HG02884 (cell line): ENCODE measurements around the gene PCDHGC3.

Experiments
- ATAC-seq: cut with Tn5 transposase; IDR thresholded peaks from one replicate; pipeline ENCODE4 v1.9.1; 2021; ENCODE audit warnings: mild to moderate bottlenecking, moderate library complexity; ENCODE audit not compliant: unreplicated experiment

The PCDHGC3 gene

DNA sequence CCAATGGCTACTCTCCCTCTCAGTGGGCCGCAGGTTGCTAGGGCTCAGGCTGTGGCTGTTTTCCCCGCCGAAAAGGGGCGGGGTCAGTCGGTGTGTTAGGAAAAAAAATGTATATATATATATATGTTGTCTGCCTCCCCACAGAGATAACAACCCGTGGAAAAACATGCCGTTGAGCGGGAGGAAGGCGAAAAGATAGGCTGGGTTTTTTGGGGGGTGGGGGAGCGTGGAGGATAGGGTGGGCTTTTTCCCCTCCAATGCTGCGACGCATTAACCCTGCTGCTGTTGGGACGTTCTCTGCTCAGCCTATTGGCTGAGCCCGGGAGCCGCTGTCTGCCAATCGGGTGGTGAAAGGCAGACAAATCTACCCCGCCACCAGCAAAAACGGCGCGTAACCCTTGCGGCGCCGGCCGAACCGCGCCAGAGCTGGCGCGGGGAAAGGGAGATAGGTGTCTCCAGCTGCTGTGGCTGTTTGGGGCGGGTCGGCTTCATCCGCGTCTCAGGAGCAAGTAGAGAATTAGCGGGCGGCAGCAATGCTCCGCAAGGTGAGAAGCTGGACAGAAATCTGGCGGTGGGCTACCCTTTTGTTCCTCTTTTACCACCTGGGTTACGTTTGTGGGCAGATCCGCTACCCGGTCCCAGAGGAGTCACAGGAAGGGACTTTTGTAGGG, 9.0 kb downstream of the PCDHGC3 start, which contains the start of gene PCDHGC4:
TSS of gene PCDHGC4 (plus strand) at position 390 of the 671 bp plus-strand sequence. CDS start at position 534, 144 bp downstream.
- ATAC-seq, result peak; percentile 54

DNA sequence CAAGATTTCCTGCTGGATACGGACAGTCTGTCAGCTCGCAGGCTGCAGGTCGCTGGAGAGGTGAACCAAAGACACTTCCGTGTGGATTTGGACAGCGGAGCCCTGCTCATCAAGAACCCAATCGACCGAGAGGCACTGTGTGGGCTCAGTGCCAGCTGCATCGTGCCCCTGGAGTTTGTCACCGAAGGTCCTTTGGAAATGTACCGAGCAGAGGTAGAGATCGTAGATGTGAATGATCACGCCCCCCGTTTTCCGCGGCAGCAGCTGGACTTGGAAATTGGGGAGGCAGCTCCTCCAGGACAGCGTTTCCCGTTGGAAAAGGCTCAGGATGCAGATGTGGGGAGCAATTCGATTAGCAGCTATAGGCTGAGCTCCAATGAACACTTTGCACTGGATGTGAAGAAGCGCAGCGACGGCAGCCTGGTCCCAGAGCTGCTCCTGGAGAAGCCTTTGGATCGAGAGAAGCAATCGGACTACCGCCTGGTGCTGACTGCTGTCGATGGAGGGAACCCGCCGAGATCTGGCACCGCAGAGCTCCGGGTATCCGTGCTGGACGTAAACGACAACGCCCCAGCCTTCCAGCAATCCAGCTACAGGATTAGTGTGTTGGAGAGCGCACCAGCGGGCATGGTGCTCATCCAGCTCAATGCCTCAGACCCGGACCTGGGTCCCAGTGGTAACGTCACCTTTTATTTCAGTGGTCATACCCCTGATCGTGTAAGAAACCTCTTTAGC, 9.7 kb downstream of the PCDHGC3 start:
- peak; percentile 5 for ATAC-seq

DNA sequence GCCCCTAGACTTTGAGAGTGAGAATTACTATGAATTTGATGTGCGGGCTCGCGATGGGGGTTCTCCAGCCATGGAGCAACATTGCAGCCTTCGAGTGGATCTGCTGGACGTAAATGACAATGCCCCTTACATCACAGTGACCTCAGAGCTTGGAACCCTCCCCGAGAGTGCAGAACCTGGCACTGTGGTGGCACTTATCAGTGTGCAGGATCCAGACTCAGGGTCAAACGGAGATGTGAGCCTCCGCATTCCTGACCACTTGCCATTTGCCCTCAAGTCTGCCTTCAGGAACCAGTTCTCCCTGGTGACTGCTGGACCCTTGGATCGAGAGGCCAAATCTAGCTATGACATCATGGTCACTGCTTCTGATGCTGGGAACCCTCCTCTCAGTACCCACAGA, 10.3 kb downstream of the PCDHGC3 start:
- no peak for ATAC-seq

DNA sequence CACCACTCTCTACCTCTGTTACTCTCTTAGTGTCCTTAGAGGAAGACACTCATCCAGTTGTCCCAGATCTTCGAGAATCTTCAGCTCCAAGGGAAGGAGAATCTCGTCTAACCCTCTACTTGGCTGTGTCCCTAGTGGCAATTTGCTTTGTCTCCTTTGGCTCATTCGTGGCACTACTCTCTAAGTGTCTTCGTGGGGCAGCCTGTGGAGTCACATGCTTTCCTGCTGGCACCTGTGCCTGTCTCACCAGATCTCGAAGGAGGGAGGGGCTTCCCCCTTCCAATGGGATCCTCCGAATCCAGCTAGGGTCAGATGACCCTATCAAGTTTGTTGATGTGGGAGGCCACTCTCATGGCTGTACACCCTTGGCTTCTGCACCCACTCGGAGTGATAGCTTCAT, 11.4 kb downstream of the PCDHGC3 start:
- no peak for ATAC-seq

DNA sequence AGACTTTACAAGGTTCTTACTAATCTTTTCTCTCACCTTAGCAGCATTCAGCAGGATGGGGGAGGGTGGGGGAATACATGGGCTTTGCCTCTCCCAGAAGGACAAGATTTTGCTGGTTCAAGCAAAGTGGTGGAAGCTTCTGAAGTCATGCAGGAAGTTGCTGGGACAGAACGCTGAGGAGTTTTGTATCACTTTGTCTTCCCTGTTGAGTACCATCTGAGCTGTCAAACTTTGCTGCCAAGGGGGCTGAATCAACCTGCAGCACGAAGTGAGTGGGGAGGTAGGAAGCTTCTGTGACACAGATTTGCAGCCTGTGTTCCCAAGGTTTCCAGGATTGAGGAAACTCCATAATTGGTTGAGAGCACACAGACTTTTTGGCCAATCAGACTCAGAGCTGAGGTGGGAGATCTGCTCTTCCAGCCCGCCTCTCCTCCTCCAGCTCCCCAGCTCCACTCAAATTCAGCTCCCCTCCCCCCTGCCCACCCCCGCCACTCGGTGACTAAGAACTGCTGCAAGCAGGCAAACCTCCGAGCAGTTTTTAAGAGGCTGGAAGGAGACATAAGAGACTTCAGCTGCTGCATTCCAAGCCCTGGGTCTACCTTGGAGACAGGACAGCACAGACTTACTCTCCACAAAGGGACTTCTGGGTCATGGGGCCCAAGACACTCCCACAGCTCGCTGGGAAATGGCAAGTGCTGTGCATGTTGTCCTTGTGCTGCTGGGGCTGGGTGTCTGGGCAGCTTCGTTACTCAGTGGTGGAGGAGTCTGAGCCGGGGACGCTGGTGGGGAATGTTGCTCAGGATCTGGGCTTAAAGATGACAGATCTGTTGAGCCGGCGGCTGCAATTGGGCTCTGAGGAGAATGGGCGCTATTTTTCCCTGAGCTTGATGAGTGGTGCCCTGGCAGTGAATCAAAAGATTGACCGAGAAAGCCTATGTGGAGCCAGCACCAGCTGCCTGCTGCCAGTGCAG, 13.1 kb downstream of the PCDHGC3 start, which contains the start of gene PCDHGC5:
TSS of gene PCDHGC5 (plus strand) at position 491 of the 971 bp plus-strand sequence. CDS start at position 651, 160 bp downstream.
- no peak for ATAC-seq

DNA sequence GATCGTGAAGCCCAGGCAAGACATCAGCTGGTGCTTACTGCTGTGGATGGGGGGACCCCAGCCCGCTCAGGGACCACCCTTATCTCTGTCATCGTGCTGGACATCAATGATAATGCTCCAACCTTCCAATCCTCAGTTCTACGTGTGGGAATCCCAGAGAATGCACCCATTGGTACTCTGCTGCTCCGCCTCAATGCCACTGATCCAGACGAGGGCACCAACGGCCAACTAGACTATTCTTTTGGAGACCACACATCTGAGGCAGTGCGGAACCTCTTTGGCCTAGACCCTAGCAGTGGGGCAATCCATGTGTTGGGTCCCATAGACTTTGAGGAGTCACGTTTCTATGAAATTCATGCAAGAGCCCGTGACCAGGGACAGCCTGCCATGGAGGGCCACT, 14.1 kb downstream of the PCDHGC3 start:
- no peak for ATAC-seq

DNA sequence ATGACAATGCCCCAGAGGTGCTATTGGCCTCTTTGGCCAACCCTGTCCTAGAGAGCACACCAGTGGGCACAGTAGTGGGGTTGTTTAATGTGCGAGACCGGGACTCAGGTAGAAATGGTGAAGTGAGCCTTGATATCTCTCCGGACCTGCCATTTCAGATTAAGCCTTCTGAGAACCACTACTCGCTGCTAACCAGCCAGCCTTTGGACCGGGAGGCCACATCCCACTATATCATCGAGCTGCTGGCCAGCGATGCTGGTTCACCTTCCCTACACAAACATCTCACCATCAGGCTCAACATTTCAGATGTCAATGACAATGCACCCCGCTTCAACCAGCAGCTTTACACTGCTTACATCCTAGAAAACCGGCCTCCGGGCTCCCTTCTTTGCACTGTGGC, 14.5 kb downstream of the PCDHGC3 start:
- no peak for ATAC-seq

DNA sequence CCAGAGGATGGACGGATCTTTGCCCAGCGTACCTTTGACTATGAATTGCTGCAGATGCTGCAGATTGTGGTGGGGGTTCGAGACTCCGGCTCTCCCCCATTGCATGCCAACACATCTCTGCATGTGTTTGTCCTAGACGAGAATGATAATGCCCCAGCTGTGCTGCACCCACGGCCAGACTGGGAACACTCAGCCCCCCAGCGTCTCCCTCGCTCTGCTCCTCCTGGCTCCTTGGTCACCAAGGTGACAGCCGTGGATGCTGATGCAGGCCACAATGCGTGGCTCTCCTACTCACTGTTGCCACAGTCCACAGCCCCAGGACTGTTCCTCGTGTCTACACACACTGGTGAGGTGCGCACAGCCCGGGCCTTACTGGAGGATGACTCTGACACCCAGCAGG, 15.0 kb downstream of the PCDHGC3 start:
- ATAC-seq, result no peak

DNA sequence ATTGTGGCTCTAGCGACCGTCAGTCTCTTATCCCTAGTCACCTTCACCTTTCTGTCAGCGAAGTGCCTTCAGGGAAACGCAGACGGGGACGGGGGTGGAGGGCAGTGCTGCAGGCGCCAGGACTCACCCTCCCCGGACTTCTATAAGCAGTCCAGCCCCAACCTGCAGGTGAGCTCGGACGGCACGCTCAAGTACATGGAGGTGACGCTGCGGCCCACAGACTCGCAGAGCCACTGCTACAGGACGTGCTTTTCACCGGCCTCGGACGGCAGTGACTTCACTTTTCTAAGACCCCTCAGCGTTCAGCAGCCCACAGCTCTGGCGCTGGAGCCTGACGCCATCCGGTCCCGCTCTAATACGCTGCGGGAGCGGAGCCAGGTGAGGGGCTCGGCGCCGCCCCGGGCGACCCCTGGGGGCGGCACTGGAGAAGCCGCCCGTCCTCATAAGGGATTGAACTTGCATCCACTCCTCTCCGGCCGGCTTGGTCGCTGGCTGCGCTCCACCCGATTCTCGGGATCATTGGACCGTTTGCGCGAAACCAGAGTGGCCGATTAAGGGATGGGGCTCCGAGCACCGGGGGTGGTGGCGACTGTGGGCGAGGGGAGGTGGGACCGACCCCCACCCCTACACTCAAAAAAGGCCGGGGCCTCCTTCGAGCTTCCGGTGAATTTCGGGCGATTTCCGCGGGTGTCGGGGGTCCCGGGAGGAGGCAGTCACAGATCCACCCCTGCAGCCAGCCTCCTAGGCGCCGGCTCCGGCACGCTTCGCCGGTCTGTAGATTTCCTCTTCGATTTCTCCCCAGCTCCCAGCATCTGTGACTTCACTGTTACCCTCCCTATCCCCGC, 15.8 kb downstream of the PCDHGC3 start:
- ATAC-seq, result peak; percentile 10

DNA sequence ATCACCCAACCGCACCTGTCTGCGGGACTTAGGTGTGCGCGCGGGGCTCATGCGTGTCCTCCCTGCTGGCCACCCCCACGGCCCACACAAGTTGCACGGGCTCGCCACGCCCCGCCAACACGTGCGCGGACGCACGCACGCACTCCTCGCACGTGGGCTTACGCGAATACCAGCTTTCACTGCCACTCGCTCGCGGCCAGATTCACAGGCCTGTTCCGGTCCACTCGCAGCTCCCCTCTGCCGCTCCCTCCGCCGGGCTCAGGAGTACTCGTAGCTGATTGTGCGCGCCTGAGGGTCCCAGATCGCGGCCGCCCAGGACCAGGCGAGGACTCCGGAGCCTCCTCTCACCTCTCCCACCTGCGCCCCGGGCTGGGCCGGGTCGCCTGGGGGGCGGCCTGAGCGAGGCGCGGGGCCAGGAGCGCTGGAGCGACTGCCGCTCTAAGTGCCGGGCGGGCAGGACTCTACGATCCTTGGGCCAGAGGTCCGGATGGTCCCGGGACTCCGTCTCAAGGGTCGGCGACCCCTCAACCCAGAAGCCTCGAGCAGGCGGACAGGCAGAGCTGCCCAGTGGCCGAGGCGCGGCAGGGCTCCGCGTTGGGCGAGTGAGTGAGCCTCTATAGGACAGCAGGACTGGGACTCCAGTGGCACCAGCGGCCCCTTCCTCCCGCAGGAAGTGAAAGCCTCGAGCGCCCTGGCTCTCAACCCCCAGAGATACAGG, 16.6 kb downstream of the PCDHGC3 start:
- ATAC-seq, result peak; percentile 37

DNA sequence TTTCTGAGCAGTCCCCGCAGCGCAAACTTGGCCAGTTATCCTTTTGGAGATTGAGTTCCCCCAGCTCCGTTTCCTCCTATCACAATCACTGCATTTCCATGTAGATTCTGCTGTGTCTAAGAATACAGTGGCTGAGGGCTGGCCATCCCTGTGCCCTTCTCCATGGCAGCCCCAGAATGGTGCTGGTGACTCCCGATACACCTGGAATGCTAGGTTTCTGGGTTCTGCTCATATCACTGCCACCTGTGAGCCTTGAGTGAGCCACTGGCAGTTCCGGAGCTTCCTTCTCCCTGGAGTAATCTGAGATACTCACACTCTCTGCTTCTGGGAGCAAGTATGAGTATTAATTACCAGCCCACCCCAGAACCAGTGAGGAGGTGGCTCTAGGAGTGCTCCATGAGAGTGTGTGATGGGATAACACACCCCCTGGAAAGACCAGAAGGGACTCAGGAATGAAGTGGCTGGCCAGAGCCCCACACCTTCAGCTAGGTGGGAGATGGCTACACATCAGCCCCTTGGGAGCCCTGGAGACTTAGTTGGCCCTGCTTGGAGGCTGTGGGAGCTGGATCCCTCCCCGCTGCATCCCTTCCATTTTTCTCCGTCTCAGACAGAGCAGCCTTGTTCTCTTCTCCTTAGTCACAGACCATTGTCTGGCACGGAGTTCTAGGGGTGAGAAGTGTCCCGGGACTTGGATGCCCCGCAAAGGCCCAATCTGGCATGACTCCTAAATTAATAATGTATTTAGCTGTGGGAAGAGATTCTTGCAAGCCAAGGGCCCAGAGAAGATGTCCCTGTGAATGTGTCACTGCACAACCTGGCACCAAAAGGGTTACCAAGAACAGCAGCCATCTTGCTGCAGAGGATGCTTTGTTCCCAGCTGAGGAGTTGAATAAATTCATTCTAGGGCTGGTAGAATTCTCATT, 18.0 kb downstream of the PCDHGC3 start:
- ATAC-seq, result no peak

DNA sequence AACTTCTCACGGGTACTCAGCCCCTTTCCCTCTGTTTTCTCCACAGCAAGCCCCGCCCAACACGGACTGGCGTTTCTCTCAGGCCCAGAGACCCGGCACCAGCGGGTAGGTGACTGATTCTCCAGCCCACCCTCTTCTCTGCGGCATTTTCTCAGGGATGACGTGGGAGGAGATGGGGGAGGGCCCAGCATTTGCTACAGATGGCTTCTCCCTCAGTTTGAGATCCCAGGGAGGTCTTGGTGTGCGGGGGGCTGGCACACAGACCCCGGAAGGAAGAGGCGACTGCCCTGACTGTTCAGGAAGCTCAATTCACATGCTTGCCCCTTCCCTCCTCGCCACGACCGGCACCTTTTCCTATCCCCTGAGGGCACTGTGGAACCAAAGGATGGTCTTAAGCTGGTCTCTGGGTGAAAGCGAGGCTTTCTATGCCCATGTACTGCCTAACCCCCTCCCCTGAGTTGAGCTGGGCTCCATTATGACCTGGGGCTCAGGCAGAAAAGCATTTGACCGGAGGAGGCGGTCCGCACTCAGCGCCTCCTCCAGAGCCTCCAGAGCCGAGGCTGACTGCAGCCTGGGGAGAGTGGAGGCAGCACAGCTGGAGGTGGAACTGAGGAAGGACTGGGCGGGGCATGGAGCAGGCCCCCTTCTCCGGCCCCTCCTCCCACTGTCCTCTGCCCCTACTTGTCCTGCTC, 19.1 kb downstream of the PCDHGC3 start:
- no peak for ATAC-seq

DNA sequence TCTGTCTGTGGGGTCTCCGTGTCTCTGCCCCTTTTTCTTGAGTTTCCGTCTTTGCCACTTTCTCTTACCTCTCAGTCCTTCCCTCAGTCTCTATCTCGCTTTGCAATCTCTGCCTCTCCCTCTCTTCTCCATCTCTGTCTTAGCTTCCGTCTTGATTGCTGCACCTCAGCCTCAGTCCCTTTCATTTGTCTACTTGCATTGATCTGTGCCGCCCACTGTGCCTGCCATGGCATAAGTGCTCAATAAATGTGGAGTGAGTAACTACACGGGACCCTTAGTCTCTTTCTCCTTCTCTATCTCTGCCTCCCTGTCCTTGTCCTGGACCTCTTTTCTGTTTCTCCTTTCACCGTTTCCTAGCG, 19.7 kb downstream of the PCDHGC3 start:
- no peak for ATAC-seq

DNA sequence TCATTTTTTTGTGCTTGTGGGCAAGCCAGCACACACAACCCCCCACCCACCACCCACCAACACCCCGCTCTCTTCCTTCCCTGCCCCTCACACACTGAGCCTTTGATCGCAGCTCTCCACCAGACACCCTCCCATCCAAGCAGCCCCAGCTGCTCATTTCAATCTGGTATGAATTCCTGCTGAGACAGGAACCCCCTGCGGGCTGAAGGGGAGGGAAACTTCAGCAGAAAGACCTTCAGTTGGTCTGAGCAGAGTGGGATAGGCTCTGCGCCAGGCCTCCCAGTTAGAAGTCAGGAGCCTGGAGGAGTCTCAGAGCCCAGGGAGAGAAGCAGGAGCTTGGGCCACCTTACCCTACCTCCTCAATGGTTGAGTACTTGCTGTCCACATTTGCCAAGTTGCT, 20.3 kb downstream of the PCDHGC3 start:
- no peak for ATAC-seq

DNA sequence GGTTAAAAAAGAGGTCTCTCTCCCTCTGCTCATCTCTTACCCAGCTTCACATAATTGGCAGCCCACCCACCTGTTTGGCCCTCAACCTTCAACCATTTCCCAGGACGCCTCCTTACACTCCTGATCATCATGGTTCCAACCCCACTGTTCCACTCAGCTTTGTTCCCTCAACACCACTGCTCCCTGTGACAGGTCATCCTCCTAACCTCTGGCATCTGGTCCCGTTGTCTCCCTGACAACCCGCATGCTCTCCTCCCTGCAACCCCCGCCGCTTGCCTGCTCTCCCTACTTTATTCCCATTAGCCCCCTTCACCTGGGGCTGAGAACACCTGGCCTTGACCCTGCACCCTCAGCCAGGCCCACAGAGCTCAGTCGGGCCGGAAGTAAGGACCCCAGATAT, 26.0 kb downstream of the PCDHGC3 start:
- no peak for ATAC-seq

DNA sequence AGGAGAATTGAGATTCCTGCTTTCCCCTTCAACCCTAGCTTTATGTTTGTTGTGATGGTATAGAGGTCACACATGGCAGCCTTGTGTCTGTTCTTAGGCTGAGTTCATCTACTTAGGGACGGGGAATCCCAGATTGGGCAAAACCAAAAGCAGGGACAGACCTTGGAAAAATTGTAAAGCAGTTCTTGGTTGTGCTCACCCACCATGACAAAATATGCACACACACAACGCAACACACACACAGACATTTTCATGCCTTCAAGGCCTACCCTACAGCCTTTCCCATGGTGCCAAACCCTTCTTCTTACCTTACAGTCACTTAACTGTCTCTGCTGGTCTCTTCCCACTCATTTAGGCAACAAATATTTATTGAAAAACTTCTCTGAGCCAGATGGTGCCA, 27.9 kb downstream of the PCDHGC3 start:
- ATAC-seq, result no peak

DNA sequence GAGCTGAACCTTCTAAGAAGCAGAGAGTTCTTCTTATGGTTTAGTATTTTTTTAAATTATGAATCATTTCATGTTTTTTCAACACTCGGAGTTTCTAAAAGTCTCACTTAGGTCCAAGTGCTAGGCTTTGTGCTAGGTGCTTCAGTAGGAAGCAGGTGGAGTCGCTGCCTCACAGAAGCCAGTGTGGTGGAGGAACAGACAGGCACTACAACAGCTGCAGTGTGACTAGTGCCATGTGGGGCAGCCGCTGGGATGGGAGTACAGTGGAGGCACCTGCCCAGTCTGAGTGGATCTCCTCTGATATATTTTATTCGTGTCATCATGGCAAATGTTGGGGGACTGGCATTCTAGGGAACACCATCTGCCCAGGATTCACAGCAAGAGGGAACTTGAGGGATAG, 28.4 kb downstream of the PCDHGC3 start:
- no peak for ATAC-seq
